GM19023 (cell line): ENCODE results near the gene RNF157.
"Not testable (repeated sequence)": the region's sequence is repeated elsewhere in the genome, so short reads cannot be mapped to it uniquely, and the experiment has no call there.

Experiments
- ATAC-seq: cut with Tn5 transposase; IDR thresholded peaks from one replicate; pipeline ENCODE4 v1.9.1; 2021; ENCODE audit warnings: mild to moderate bottlenecking, moderate library complexity; ENCODE audit not compliant: unreplicated experiment

The RNF157 gene

DNA sequence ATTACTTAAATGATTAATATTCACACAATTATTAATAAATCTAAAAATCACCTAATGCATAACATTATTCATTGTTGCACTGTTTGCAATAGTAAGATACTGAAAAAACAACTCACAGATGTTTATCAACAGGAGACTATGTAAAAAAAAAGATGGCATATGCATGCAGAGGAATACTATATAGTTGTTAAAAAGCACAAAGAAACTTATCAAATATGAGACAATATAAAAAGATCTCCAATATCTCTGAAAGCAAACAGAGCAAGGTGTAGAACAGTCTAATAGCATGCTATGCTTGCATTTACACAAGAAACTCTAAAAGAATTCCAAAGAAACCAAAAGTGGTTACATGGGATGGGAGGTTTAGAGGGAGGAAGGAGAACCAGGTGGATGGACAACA lies 3.7 kb downstream of the RNF157 start:
- no peak for ATAC-seq

GRCh38 chr17:76235883-76236282 lies 4.4 kb downstream of the RNF157 start:
- no peak for ATAC-seq

GRCh38 chr17:76234354-76234679 lies 6.0 kb downstream of the RNF157 start:
- no peak for ATAC-seq

- no peak for ATAC-seq
These were observed 6.5 kb downstream of the RNF157 start for GRCh38 chr17:76233588-76234353.

- no peak for ATAC-seq
These were observed 8.0 kb downstream of the RNF157 start for GRCh38 chr17:76232342-76232741.

- not testable (repeated sequence) for ATAC-seq
These were observed 13.5 kb downstream of the RNF157 start for GRCh38 chr17:76226749-76227148.

DNA sequence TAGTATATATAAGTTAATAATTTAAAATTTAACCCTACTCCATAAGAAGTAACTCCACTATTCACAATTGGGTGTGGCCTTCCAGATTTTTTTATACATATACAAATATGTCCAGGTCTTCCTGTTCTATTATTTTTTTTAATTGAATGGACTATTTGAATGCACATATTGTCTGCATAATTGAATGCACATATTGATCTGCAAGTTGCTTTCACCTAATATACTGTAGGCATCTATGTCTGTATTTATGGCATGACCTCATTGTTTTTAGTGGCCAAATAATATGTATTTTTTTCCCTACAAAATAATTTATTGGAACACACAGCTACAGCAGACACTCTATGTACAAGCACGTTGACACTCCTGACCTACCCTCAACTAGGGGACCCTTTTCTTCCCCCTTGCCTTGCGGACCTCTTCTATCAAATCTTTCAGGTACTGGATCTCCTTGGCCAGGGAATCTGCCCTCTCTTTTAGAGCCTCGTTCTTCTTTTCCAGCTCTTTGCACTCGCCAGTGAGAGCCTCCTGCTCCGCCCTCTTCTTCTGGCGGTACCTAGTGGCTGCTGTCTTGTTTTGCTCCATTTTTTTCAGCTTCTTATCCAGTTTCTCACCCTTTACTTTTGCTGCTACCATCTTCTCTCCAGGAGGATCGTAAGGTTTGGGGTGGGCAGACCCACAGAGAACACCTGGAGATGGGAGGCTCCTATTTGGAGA lies 14.8 kb downstream of the RNF157 start:
- ATAC-seq, result not testable (repeated sequence)

DNA sequence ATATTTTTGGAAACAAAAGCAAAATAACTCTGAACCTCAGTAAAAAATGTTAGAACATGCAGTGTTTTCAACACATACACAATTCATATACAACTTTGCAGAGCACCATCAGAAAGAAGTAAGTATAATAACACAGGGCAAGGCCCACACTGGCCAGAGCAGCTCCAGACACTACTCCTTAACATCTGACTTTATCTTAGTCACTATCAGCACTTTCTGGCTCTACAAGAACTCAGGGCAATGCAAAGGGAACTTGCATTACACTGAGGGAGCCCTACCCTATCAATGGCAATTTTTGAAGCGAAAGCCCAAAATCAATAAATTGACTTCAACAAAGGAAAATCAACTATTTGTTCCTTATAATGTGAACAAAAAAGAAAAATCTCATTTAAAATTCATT lies 16.5 kb downstream of the RNF157 start:
- ATAC-seq, result no peak

DNA sequence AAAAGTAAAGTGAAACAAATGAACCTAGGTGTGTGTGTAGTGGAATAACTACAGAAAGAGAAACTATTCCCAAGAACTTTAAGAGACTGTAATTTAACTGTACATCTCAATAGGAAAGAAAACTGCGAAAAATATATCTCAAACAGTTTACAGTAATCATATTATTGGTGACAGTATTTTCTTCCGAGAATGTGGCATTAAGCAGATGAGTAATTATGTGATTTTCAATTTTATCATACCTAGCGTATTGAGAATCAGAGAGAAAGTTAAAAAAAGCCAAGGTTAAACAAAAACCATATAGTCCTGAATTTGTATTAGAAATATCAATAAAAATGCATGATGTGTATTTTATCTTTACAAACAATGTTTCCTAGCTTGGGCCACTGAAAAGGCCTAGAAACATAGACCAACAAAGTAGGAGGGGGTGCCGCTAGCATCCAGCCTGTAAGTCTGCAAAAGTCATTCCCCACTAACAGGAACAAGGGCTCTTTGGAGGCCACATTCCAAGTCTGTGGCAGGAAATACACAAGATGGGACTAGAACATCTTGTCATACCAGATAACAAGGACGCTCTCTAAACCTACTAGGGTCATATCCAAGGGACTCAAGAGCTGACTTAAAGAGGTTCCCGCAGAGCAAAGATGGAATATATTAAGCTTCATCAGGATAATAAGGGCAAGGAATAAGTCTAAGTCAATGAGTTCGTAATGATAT lies 20.5 kb downstream of the RNF157 start:
- no peak for ATAC-seq

DNA sequence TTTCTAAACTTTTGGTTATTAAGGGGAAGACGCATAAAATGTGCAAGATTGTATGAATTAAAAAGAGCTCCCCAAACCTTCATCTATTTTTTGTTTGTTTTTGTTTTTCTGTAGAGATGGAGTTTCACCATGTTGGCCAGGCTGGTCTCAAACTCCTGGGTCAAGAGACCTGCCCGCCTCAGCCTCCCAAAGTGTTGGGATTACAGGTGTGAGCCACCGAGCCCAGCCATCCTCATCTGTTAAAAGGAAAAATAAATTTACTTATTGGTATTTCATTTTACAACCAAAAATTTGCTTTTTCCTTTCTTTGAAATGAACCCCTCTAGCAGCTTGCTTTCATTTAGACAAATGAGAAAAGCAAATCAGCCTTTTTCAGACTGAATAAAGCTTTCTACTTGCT lies 23.2 kb downstream of the RNF157 start:
- no peak for ATAC-seq

GRCh38 chr17:76213491-76213890 lies 26.8 kb downstream of the RNF157 start:
- ATAC-seq, result no peak

DNA sequence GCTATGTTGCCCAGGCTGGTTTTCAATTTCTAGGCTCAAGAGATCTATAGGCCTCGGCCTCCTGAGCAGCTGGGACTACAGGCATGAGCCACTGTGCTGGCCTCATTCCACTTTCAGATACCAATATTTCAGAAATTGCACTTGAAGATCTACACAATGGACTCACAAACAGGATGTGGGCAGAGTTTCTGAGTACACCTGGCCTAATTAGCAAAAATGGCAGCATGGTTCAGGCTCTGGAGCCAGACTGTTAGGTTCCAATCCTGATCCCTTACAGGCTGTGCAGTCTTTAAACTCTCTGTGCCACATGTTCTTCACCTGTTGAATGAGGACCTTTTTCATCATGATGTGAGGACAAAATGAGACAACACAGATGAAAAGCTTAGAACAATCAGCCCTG lies 32.2 kb downstream of the RNF157 start:
- ATAC-seq, result no peak

GRCh38 chr17:76207275-76208059 lies 32.8 kb downstream of the RNF157 start:
- no peak for ATAC-seq

- not testable (repeated sequence) for ATAC-seq
These were observed 34.6 kb downstream of the RNF157 start for GRCh38 chr17:76205542-76206144.

GRCh38 chr17:76204277-76204676 lies 36.0 kb downstream of the RNF157 start:
- ATAC-seq, result no peak

GRCh38 chr17:76200354-76200753 lies 39.9 kb downstream of the RNF157 start:
- no peak for ATAC-seq

- no peak for ATAC-seq
These were observed 40.8 kb downstream of the RNF157 start for GRCh38 chr17:76199469-76199868.

DNA sequence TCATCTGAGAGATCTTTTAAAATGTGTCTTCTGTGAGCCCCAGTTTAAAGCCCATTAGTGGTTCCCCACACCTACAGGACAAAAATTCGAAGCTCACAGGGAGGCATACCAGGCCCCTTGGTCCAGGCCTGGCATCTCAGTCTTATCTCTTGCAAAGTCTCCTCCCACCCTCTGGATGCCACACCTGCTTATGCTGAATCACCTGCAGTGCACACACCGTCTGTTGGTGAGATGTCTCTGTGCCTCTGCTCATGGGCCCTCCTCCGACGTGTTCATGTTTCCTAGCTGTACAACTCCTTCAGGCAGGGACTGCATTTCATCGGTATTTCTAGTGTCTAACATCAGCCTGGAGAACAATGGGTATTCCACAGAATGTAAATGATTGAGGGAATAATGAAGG lies 41.6 kb downstream of the RNF157 start:
- ATAC-seq, result no peak

DNA sequence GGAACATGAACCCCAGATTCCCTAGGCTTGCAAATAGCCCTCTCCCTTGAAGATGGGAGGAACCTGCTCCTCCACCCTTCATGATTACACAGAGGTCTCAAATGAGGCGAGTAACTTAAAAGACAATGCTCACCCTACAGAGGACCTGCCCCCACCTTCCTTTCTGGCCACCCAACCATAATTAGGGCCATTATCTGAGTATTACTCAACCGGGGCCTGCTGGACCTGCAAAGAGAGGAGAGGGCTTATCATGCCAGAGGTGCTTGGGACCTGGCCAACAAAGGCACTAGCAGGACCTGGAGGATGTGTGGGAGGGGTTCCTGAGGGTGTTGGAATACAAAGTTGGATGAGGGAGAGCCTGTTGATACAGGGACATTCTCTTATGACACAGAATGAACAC lies 42.4 kb downstream of the RNF157 start:
- no peak for ATAC-seq

DNA sequence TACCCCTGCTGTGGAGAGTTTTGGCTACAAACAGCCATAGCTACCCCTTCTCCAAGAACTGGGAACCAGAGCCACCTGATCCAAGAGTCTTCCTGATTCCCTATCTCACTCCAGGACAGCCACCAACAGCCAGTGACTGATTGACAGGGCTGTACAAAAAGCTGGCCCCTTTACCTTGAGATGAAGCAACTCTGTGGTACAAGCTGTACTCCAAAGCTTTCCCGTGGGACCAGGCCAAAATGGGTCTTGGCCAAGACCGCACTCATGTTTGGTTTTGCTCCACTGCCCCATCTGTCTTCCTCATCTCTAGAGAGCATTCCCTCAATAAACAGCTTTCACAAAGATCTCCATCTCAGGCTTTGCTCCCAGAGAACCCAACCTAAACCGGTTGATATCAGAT lies 43.6 kb downstream of the RNF157 start:
- no peak for ATAC-seq
